ENCODE data around the gene FABP6.
"Not testable (repeated sequence)": the region's sequence is repeated elsewhere in the genome, so short reads cannot be mapped to it uniquely, and the experiment has no call there.

Gene FABP6

DNA sequence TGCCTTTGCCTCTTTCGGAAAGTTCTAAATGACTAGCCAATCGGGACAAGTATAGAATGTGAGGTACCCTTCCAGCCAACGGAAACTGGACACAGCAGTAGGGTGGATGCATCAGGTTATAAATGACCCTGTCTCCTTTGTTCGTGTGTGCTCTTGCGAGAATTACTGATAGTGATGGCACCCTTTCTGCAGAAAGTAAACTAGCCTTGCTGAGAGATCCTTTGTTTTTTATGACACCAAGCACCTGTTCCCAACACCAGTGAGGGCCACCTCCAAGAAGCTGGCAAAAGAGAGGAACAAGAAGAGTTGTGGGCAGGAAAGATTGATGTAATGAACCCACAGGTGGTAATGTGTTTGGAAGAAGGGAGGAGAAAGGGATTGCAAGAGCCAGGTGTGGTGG is 42.8 kb upstream of the FABP6 start:
- TF ChIP-seq, protein P1, sequence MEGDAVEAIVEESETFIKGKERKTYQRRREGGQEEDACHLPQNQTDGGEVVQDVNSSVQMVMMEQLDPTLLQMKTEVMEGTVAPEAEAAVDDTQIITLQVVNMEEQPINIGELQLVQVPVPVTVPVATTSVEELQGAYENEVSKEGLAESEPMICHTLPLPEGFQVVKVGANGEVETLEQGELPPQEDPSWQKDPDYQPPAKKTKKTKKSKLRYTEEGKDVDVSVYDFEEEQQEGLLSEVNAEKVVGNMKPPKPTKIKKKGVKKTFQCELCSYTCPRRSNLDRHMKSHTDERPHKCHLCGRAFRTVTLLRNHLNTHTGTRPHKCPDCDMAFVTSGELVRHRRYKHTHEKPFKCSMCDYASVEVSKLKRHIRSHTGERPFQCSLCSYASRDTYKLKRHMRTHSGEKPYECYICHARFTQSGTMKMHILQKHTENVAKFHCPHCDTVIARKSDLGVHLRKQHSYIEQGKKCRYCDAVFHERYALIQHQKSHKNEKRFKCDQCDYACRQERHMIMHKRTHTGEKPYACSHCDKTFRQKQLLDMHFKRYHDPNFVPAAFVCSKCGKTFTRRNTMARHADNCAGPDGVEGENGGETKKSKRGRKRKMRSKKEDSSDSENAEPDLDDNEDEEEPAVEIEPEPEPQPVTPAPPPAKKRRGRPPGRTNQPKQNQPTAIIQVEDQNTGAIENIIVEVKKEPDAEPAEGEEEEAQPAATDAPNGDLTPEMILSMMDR (IDR thresholded peaks at IDR 0.05; ENCODE audit: low read depth, low read length), result no peak
- H3K36me3 ChIP-seq, result no peaks in the 10 kb centered on the region
- no peaks in the 10 kb centered on the region for H3K27me3 ChIP-seq
- no peak overlapping the region for H3K4me3 ChIP-seq (ENCODE audit: low read depth, low read length)
- no peak for DNase-seq
- H3K9me3 ChIP-seq, result no peaks in the 10 kb centered on the region
- no peaks in the 10 kb centered on the region for H3K4me1 ChIP-seq

DNA sequence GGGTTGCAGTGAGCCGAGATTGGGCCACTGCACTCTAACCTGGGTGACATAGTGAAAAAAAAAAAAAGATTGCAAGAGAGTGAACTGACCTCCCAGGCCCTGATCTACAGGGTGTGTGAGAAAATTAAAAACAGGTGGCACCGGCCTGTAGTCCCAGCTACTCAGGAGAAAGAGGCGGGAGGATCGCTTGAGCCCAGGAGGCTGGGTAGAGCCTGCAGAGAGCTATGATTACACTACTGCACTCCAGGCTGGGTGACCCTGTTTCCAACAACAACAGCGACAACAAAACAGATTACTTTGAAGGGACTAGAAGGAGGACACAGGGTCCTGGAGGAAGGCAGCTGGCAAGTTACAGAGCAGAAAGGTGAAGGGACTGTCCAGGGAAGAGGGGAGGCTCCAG is 42.2 kb upstream of the FABP6 start:
- Histone ChIP-seq H3K27me3 (no peaks in the 10 kb centered on the region), H3K36me3 (no peaks in the 10 kb centered on the region), H3K9me3 (no peaks in the 10 kb centered on the region), H3K4me3 (ENCODE audit: low read depth, low read length) (no peak overlapping the region), H3K4me1 (no peaks in the 10 kb centered on the region)
- TF ChIP-seq, protein P1 (IDR thresholded peaks at IDR 0.05; ENCODE audit: low read depth, low read length), result no peak
- no peak for DNase-seq

DNA sequence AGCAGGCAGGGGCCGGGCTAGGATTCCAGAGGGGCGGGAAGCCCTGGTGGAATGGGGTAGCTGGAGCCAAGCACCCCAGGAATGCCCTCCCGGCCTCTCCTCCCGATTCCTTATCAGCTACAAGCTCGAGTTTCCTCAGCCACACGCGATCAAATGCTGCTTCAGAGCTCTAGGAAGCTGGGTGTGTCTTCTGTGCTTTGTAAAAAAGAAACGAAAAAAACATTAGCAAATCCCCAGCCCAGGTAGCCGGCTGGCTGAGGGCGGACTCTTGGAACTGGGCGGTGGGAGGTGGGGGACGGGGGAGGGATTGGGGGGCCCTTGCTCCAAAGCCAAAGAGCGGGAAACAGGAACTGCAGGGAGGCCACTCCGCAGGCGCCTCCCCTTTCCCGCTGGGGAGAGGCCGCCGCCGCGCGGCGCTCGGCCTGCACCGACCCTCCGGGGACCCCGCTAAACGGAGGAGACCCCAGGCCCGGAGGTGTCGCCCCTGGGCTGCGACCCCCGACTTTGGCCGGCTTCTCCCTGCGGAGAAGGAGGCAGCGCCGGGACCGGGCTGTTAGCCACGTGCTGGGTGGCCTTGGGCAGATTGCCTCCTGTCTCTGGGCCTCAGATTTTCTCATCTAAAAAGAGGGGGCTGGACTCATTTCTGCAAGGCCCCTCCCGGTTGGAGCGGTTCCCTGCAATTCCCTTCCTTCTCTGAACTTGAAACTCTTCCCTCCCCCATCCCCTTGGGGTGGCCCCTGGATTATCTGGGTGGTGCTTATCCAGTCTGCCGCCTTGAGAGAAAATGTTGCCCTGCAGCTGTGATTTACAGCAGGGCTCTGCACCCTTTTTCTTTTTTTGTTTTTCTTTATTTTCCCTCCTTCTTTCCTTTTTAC is 40.9 kb upstream of the FABP6 start:
- TF ChIP-seq, protein P1 (IDR thresholded peaks at IDR 0.05; ENCODE audit: low read depth, low read length), result no peak
- no peaks in the 10 kb centered on the region for H3K36me3 ChIP-seq
- no peaks in the 10 kb centered on the region for H3K4me1 ChIP-seq
- H3K27me3 ChIP-seq, result no peaks in the 10 kb centered on the region
- DNase-seq, result no peak
- H3K9me3 ChIP-seq, result no peaks in the 10 kb centered on the region
- H3K4me3 ChIP-seq (ENCODE audit: low read depth, low read length), result no peak overlapping the region

DNA sequence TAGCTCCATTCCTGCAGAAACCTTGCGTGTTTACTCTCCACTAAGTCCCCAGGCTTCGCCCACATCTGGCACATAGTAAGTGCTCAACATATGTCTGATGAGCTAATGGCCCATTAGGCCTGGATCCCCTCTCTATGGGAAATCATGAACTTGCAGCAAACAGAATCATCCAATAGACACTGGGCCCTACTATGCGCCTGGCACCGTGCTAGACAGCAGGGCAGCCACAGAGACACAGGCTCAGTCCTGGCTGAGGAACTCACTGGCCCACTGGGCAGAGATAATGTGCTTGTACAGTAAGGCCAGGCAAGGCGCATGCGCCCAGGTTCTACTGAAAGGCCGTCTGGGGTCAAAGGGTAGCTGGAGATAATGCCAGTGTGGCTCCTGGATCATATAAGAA is 36.9 kb upstream of the FABP6 start:
- TF ChIP-seq, protein P1 (IDR thresholded peaks at IDR 0.05; ENCODE audit: low read depth, low read length), result no peak
- peaks cover 3% of the 10 kb centered on the region; the same call in 1 of the 2 replicates for H3K4me1 ChIP-seq
- no peaks in the 10 kb centered on the region for H3K9me3 ChIP-seq
- no peaks in the 10 kb centered on the region for H3K36me3 ChIP-seq
- no peaks in the 10 kb centered on the region for H3K27me3 ChIP-seq
- H3K4me3 ChIP-seq (ENCODE audit: low read depth, low read length), result no peak overlapping the region
- DNase-seq, result no peak

DNA sequence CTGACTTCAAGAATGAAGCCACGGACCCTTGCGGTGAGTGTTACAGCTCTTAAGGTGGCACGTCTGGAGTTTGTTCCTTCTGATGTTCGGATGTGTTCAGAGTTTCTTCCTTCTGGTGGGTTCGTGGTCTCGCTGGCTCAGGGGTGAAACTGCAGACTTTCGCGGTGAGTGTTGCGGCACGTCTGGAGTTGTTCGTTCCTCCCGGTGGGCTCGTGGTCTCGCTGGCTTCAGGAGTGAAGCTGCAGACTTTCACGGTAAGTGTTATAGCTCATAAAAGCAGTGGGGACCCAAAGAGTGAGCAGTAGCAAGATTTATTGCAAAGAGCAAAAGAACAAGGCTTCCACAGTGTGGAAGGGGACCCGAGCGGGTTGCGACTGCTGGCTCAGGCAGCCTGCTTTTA is 36.2 kb upstream of the FABP6 start:
- not testable (repeated sequence) for H3K4me1 ChIP-seq; H3K4me3 ChIP-seq (ENCODE audit: low read depth, low read length); DNase-seq; H3K9me3 ChIP-seq; H3K27me3 ChIP-seq; H3K36me3 ChIP-seq

DNA sequence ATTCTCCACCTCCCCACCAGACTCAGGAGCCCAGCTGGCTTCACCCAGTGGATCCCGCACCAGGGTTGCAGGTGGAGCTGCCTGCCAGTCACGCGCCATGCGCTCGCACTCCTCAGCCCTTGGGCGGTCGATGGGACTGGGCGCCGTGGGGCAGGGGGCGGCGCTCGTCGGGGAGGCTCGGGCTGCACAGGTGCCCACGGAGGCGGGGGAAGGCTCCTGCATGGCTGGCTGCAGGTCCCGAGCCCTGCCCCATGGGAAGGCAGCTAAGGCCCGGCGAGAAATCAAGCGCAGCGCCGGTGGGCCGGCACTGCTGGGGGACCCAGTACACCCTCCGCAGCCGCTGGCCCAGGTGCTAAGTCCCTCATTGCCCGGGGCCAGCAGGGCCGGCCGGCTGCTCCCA is 35.5 kb upstream of the FABP6 start:
- not testable (repeated sequence) for H3K4me3 ChIP-seq (ENCODE audit: low read depth, low read length); H3K36me3 ChIP-seq; DNase-seq; H3K4me1 ChIP-seq; H3K9me3 ChIP-seq; H3K27me3 ChIP-seq

DNA sequence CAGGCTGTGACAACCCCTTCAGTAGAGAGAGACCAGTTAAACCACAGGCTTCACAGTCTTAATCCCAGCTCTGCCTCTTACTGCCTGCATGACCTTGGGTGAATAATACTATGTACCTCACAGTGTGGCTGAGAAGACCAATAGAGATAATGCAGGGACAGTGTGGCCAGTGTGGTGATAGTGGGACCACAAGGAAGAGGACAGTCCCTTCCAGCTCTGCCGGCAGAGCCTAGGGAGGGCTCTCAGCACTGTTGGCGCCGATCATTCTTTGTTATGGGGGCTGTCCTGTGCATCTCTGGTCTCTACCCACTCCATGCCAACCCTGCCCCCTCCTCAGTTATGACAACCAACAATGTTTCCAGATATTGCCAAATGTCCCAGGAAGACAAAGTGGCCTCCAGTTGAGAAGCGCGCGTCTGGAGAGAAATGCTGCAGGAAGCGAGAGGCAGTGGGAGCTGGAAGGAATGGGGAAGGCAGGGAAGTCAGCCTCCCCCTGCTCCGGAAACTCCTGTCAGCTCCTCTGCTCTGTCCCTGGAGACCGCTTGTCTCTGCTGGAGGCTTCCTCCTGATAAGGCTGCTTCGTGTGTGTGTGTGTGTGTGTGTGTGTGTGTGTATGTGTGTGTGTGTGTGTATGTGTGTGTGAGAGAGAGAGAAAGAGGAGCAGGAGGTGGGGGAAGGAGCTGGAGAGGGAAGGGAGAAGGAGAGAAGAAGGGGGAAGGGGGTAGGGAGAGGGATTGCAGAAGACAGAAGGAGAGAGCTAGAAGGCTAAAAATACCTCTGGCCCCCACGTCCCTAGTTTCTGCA is 31.8 kb upstream of the FABP6 start:
- Histone ChIP-seq H3K9me3 (no peaks in the 10 kb centered on the region), H3K36me3 (no peaks in the 10 kb centered on the region), H3K4me3 (ENCODE audit: low read depth, low read length) (peak overlapping the region; percentile 29), H3K27me3 (no peaks in the 10 kb centered on the region), H3K4me1 (peaks cover 18% of the 10 kb centered on the region)
- TF ChIP-seq, protein P1 (IDR thresholded peaks at IDR 0.05; ENCODE audit: low read depth, low read length), result no peak
- DNase-seq, result peak; percentile 86

Data from BE2C (cell line).